ENCODE measurements around the gene E2F1.

DNA sequence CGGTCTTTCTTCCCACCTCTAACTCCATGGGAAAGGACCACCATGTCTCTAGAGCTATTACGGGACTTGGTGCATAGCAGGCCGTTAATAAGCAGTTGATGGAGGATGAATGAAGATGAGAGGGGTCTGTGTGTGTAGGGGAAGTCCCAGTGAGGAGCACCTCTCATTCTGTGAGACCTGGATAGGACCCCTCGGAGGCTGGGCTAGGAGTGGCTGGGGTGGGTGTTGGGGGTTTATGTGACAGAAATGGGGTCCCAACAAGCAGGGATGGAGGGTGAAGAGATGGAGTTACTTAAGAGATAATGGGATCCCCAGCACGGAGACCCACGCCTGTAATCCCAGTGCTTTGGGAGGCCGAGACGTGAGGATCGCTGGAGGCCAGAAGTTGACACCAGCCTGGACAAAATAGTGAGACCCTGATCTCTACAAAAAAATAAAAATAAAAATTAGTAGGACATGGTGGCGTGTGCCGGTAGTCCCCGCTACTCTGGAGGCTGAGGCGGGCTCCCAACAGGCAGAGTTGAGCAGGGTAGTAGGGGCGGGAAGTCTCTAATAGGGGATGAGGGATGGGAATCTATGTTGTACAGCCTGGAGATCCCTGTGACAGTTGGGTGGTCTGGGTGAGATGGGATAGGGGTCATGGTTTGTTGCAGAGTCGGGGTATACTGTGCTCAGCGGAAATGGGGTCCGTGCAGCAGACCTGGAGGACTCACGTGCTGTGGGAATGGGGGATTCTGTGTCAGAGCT, 44.9 kb upstream of the E2F1 start:
- TF ChIP-seq, protein P1, sequence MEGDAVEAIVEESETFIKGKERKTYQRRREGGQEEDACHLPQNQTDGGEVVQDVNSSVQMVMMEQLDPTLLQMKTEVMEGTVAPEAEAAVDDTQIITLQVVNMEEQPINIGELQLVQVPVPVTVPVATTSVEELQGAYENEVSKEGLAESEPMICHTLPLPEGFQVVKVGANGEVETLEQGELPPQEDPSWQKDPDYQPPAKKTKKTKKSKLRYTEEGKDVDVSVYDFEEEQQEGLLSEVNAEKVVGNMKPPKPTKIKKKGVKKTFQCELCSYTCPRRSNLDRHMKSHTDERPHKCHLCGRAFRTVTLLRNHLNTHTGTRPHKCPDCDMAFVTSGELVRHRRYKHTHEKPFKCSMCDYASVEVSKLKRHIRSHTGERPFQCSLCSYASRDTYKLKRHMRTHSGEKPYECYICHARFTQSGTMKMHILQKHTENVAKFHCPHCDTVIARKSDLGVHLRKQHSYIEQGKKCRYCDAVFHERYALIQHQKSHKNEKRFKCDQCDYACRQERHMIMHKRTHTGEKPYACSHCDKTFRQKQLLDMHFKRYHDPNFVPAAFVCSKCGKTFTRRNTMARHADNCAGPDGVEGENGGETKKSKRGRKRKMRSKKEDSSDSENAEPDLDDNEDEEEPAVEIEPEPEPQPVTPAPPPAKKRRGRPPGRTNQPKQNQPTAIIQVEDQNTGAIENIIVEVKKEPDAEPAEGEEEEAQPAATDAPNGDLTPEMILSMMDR (IDR thresholded peaks at IDR 0.05): no peak
- no peak for TF ChIP-seq POLR2AphosphoS5 (IDR thresholded peaks at IDR 0.05)
